Endothelial cell of umbilical vein (primary cell): Measurements from ENCODE around the gene HSD17B4. TPM values are rescaled to one million over a fixed set of nuclear protein-coding genes. Genes with fewer than 3 reads are reported as not detected.
A peak's percentile ranks its signal among the peaks of the same experiment; 100 is the strongest.

Experiments
- Bru-seq: library from RNA; stranded (reverse); fragments of 400-500 nt; gene quantifications from one replicate; lab custom pipeline; 2021; lab: Mats Ljungman, UMichigan
- BruChase-seq, 2 experiments: library from RNA; stranded (reverse); fragments of 400-500 nt; gene quantifications; one replicate each; lab custom pipeline; 2021; lab: Mats Ljungman, UMichigan
- BruUV-seq: library from RNA; stranded (reverse); fragments of 400-500 nt; replicated peaks from 2 replicates; lab custom pipeline; 2021; lab: Mats Ljungman, UMichigan
- CTCF ChIA-PET: fragments of 300-600, 350-600 bp; sonication (Branson Sonifier 250); formaldehyde crosslinking; loops from one replicate; lab custom pipeline; 2021; ENCODE audit warnings: antibody characterized with exemption, inconsistent platforms; lab: Charles Lee
- POLR2A ChIA-PET: fragments of 300-600, 350-600 bp; sonication (Branson Sonifier 250); formaldehyde crosslinking; loops from one replicate; lab custom pipeline; 2021; ENCODE audit warnings: antibody characterized with exemption, inconsistent platforms; lab: Charles Lee
- DNase-seq: peaks from one replicate; pipeline ENCODE4 v3.0.0-alpha.2; 2011; ENCODE audit warnings: low read depth, low spot score
- FAIRE-seq: peaks from 2 replicates; lab custom pipeline; 2011; peaks lifted over from hg19 to GRCh38; lab: Jason Lieb, UNC
- H2AFZ ChIP-seq: 2 replicates; pipeline ENCODE4 v1.6.0; 2012; ENCODE audit warnings: low read depth, low read length, control low read depth, inconsistent platforms
- H3K27ac ChIP-seq: 2 replicates; pipeline ENCODE4 v1.5.1; 2011; ENCODE audit warnings: low read depth, mild to moderate bottlenecking, control low read depth, low read length, moderate library complexity; ENCODE audit not compliant: insufficient read depth
- H3K27me3 ChIP-seq, 2 experiments: 2 replicates each; pipeline versions ENCODE4 v1.6.0 to v1.6.1; 2011; ENCODE audit warnings: low read length in 2 of 2, mixed read lengths in 1 of 2; ENCODE audit not compliant: control insufficient read depth in 2 of 2, insufficient read depth in 2 of 2
- H3K36me3 ChIP-seq, 2 experiments: 2 replicates in 1 of 2; 3 replicates in 1 of 2; pipeline ENCODE4 v1.5.1; 2011; ENCODE audit warnings: low read length in 2 of 2, mild to moderate bottlenecking in 1 of 2, moderate library complexity in 1 of 2; ENCODE audit not compliant: control insufficient read depth in 2 of 2, insufficient read depth in 2 of 2; ENCODE audit errors: extremely low read depth in 1 of 2
- H3K4me1 ChIP-seq: 3 replicates; pipeline ENCODE4 v1.5.1; 2011; ENCODE audit warnings: mild to moderate bottlenecking, low read length; ENCODE audit not compliant: control insufficient read depth, insufficient read depth; ENCODE audit errors: extremely low read depth
- H3K4me2 ChIP-seq: 2 replicates; pipeline ENCODE4 v1.6.1; 2011; ENCODE audit warnings: low read length, control low read depth, mixed read lengths; ENCODE audit not compliant: insufficient read depth
- H3K4me3 ChIP-seq, 3 experiments: fragments of 200-600 bp in 1 of 3; sonication (generic), shearing (Covaris generic) in 1 of 3; replicated peaks in 1 of 3; 2 replicates each; pipeline ENCODE4 v1.5.1; 2011 to 2016; ENCODE audit warnings: control low read depth in 3 of 3, low read length in 3 of 3, mild to moderate bottlenecking in 2 of 3, inconsistent platforms in 1 of 3, low read depth in 1 of 3, moderate library complexity in 1 of 3; ENCODE audit not compliant: insufficient read depth in 1 of 3
- H3K79me2 ChIP-seq: 2 replicates; pipeline ENCODE4 v1.6.0; 2012; ENCODE audit warnings: low read length, inconsistent platforms; ENCODE audit not compliant: control insufficient read depth, insufficient read depth
- H3K9ac ChIP-seq: replicated peaks from 2 replicates; pipeline ENCODE3; 2011; ENCODE audit warnings: low read length, control low read depth; ENCODE audit not compliant: insufficient read depth; ENCODE audit errors: extremely low read depth
- H3K9me1 ChIP-seq: replicated peaks from 3 replicates; pipeline ENCODE4 v1.6.0; 2011; ENCODE audit warnings: mild to moderate bottlenecking, low read length; ENCODE audit not compliant: control insufficient read depth, insufficient read depth; ENCODE audit errors: extremely low read depth
- H3K9me3 ChIP-seq: replicated peaks from 2 replicates; pipeline ENCODE4 v1.5.1; 2012; ENCODE audit warnings: low read length, inconsistent platforms; ENCODE audit not compliant: control insufficient read depth, insufficient read depth
- H4K20me1 ChIP-seq: replicated peaks from 2 replicates; pipeline ENCODE3; 2011; ENCODE audit warnings: mild to moderate bottlenecking, low read length; ENCODE audit not compliant: control insufficient read depth, insufficient read depth; ENCODE audit errors: extremely low read depth
- CTCF ChIP-seq, 2 donors: IDR thresholded peaks; 1 replicate in 1 of 2; 2 replicates in 1 of 2; pipeline ENCODE4 v1.5.1; 2011; ENCODE audit warnings: low read length in 2 of 2, mild to moderate bottlenecking in 2 of 2, moderate library complexity in 2 of 2, control low read depth in 1 of 2, inconsistent platforms in 1 of 2, low read depth in 1 of 2; ENCODE audit not compliant: insufficient read depth in 1 of 2; ENCODE audit errors: extremely low read depth in 1 of 2
- EZH2 ChIP-seq: IDR thresholded peaks from 2 replicates; pipeline ENCODE4 v1.6.1; 2012; ENCODE audit warnings: borderline replicate concordance, low read depth, mild to moderate bottlenecking, moderate library complexity, low read length, inconsistent platforms; ENCODE audit not compliant: severe bottlenecking
- FOS ChIP-seq: IDR thresholded peaks from 2 replicates; pipeline ENCODE4 v1.6.1; 2011; ENCODE audit warnings: mild to moderate bottlenecking, low read length, moderate library complexity, borderline replicate concordance; ENCODE audit not compliant: insufficient read depth
- GATA2 ChIP-seq: IDR thresholded peaks from 2 replicates; pipeline ENCODE4 v1.7.0; 2011; ENCODE audit warnings: low read depth, mild to moderate bottlenecking, moderate library complexity, mixed read lengths, low read length; ENCODE audit not compliant: insufficient read length, insufficient read depth
- JUN ChIP-seq: IDR thresholded peaks from 2 replicates; pipeline ENCODE4 v1.6.1; 2011; ENCODE audit warnings: borderline replicate concordance, low read depth; ENCODE audit not compliant: insufficient read length, insufficient read depth
- MAX ChIP-seq: IDR thresholded peaks from 2 replicates; pipeline ENCODE4 v1.6.1; 2011; ENCODE audit not compliant: insufficient read depth, insufficient read length
- MYC ChIP-seq: IDR thresholded peaks from one replicate; pipeline ENCODE4 v1.6.1; 2011; ENCODE audit warnings: mild to moderate bottlenecking, low read depth, low read length
- POLR2A ChIP-seq: IDR thresholded peaks from 2 replicates; pipeline ENCODE4 v1.6.1; 2012; ENCODE audit warnings: low read depth, mild to moderate bottlenecking, control low read depth, low read length
- POLR2AphosphoS5 ChIP-seq: IDR thresholded peaks from 2 replicates; pipeline ENCODE4 v1.6.1; 2012; ENCODE audit warnings: low read depth, mild to moderate bottlenecking, control low read depth, low read length, moderate library complexity; ENCODE audit not compliant: insufficient read depth
- dilution Hi-C: fragments of 300-500 bp; cut with MboI; formaldehyde crosslinking; loops from one replicate; pipeline ENCODE4 v1.15.0; 2019; ENCODE audit warnings: low sequenced_read_pairs; ENCODE audit not compliant: extremely low pct_ligation_motif_present
- intact Hi-C: fragments of 100-400 bp; cut with micrococcal nuclease; formaldehyde crosslinking; loops from one replicate; pipeline ENCODE4 v1.10.0; 2022
- long read RNA-seq: library from polyadenylated mRNA; stranded (forward); transcript quantifications from one replicate; pipeline ENCODE4 v2.0.0, GENCODE V29; 2021
- polyA minus RNA-seq, 3 experiments: library from RNA; depleted of rRNA, polyadenylated mRNA; stranded (reverse); fragments of >200 nt; gene quantifications; 1 replicate in 1 of 3; 2 replicates in 2 of 3; pipeline ENCODE4 v1.2.3, GENCODE V29; 2011
- polyA plus RNA-seq, 4 experiments: library from polyadenylated mRNA; depleted of rRNA in 3 of 4; stranded (reverse) in 3 of 4; unstranded in 1 of 4; fragments of >200 nt; gene quantifications; 2 replicates each; pipeline versions ENCODE4 v1.2.1 to v1.2.3, GENCODE V29; 2011 to 2012; ENCODE audit warnings: missing spikeins in 1 of 4
- total RNA-seq: library from RNA; stranded (reverse); gene quantifications from 2 replicates; pipeline ENCODE4 v1.2.3, GENCODE V29; 2021

HSD17B4 gene
- total RNA-seq (124 and 140 TPM in 2 replicates), polyA plus RNA-seq (91.4 and 117 TPM in 2 replicates), polyA minus RNA-seq (210 and 256 TPM in 2 replicates), Bru-seq, nascent RNA (percentile 66 among the genes with signal in this experiment), BruChase-seq, experiment 1, labeled RNA remaining after a 6-hour chase (percentile 64 among the genes with signal in this experiment), BruChase-seq, experiment 2, labeled RNA remaining after a 2-hour chase (percentile 64 among the genes with signal in this experiment)
- polyA plus RNA-seq (2011; cell fraction: cytosol; rRNA removed) = 113 and 120 TPM in 2 replicates
- 110 and 126 TPM in 2 replicates for polyA plus RNA-seq (2011; cell fraction: nucleus; rRNA removed)
- 99.3 and 112 TPM in 2 replicates for polyA plus RNA-seq (2012)
- 96.0 TPM for polyA minus RNA-seq (2011; cell fraction: cytosol; rRNA and poly(A)+ RNA removed)
- polyA minus RNA-seq (2011; cell fraction: nucleus; rRNA and poly(A)+ RNA removed) = 86.8 and 91.6 TPM in 2 replicates
- long read RNA-seq, transcript HSD17B4-201 (24 exons, 2,685 nt) = major isoform, 75 of 96 reads
- long read RNA-seq, partial matches to known transcripts = 9 of 96 reads
- long read RNA-seq, other reads (novel, unspliced or antisense) = 10 of 96 reads

GRCh38 chr5:119452373-119453039 lies at the start of gene HSD17B4:
Gene HSD17B4 (plus strand): TSS chr5:119452497. CDS start chr5:119452576, 79 bp downstream.
- peaks cover 0 to 1% of the 10 kb centered on the region in 2 experiments for H3K27me3 ChIP-seq
- no peaks in the 10 kb centered on the region for H4K20me1 ChIP-seq
- dilution Hi-C loops (no loop called here), intact Hi-C loops (loop anchor here (1.0 kb wide), 1 partner anchor 184 kb away; no protein-coding TSS in a partner anchor)
- H3K4me2 ChIP-seq = peak within 1 kb of the TSS; percentile 95
- H2AFZ ChIP-seq = peak within 1 kb of the TSS; percentile 85
- DNase-seq = peak; percentile 88
- TF ChIP-seq MYC (no peak), FOS (no peak), POLR2A (peak; percentile 39)
- FAIRE-seq = peak; percentile 95
- TSS peak; percentile 43 for BruUV-seq
- no peaks in the 10 kb centered on the region for H3K9me3 ChIP-seq
- H3K79me2 ChIP-seq = peaks cover 2% of the 10 kb centered on the region
- ChIA-PET POLR2A (no interaction called here), CTCF (interaction anchor here (0.8 to 2.4 kb wide), 4 partner anchors 18 to 464 kb away, joined by 3 to 6 read pairs (median 4); partner anchors contain the start of gene DTWD2)
- peak within 1 kb of the TSS; percentile 74 for H3K9ac ChIP-seq
- H3K4me3 ChIP-seq = peak within 1 kb of the TSS; percentile 80 to 90 (median 82)
- no peaks in the 10 kb centered on the region for H3K36me3 ChIP-seq
- peak within 1 kb of the TSS; percentile 27 for H3K27ac ChIP-seq
- peaks cover 7% of the 10 kb centered on the region for H3K4me1 ChIP-seq
- no peaks in the 10 kb centered on the region for H3K9me1 ChIP-seq

- no peak for TF ChIP-seq POLR2A
- TF ChIP-seq GATA2 = no peak
- TF ChIP-seq MAX = no peak
- TF ChIP-seq EZH2 = no peak
- no peak for TF ChIP-seq CTCF (IDR thresholded peaks at IDR 0.05; ENCODE audit: extremely low read depth in 1 of 2, insufficient read depth in 1 of 2, low read depth in 1 of 2, low read length in 2 of 2)
- no peak for TF ChIP-seq MYC
- no peak for TF ChIP-seq FOS
- TF ChIP-seq JUN = no peak
- TF ChIP-seq POLR2AphosphoS5 = no peak
- H3K36me3 ChIP-seq = no peaks in the 10 kb centered on the region
- ChIA-PET CTCF (interaction anchor here (3.4 kb wide), 1 partner anchor 9 kb away, joined by 21 read pairs; no protein-coding TSS in a partner anchor), POLR2A (no interaction called here)
- intact Hi-C loops (no loop called here), dilution Hi-C loops (no loop called here)
- no peaks in the 10 kb centered on the region for H3K9me3 ChIP-seq
- no TSS peak for BruUV-seq
- no peak overlapping the region for H3K27ac ChIP-seq
- H3K79me2 ChIP-seq = no peaks in the 10 kb centered on the region
- H3K4me2 ChIP-seq = no peak overlapping the region
- no peak overlapping the region for H3K9ac ChIP-seq
- H3K4me1 ChIP-seq = peaks cover 4% of the 10 kb centered on the region
- no peaks in the 10 kb centered on the region for H3K9me1 ChIP-seq
- no peak overlapping the region for H3K4me3 ChIP-seq
- no peak for DNase-seq
- peaks cover 9 to 15% of the 10 kb centered on the region in 2 experiments for H3K27me3 ChIP-seq
- no peak for FAIRE-seq
- H4K20me1 ChIP-seq = no peaks in the 10 kb centered on the region
- H2AFZ ChIP-seq = no peak overlapping the region
Observed at GRCh38 chr5:119402555-119402954, 49.7 kb upstream of the HSD17B4 start.
